Body of pancreas (tissue), 4 donors: ENCODE data around the gene CKAP2L.

Experiments used
- CTCF ChIP-seq, 7 experiments: fragments of 450-650 bp in 4 of 7; fragments of 200-600 bp in 3 of 7; sonication (generic) in 3 of 7; IDR thresholded peaks; one replicate each; pipeline ENCODE4 v1.5.1; 2016 to 2019; ENCODE audit warnings: antibody characterized with exemption in 7 of 7
- POLR2A ChIP-seq, 3 donors: fragments of 450-650 bp; IDR thresholded peaks; one replicate each; pipeline ENCODE4 v1.6.1; 2016; ENCODE audit warnings: antibody characterized with exemption in 3 of 3, mild to moderate bottlenecking in 2 of 3

GRCh38 chr2:112687522-112687921, 76.9 kb downstream of the CKAP2L start:
- no peak for TF ChIP-seq POLR2A (IDR thresholded peaks at IDR 0.05)
- no peak for TF ChIP-seq CTCF (IDR thresholded peaks at IDR 0.05)
